ENCODE data around the gene DDI2. TPM values are rescaled to one million over a fixed set of nuclear protein-coding genes. Genes with fewer than 3 reads are reported as not detected.
"Not testable (repeated sequence)": the region's sequence is repeated elsewhere in the genome, so short reads cannot be mapped to it uniquely, and the experiment has no call there.

Gene DDI2
- polyA plus RNA-seq, 4 donors = 13.4 to 26.2 (median 20.6) TPM

- not testable (repeated sequence) for DNase-seq (ENCODE audit: low read depth in 4 of 4, low spot score in 2 of 4)
Observed at GRCh38 chr1:15604400-15604799, 12.9 kb upstream of the DDI2 start.

GRCh38 chr1:15605398-15606383 lies 11.6 kb upstream of the DDI2 start:
- DNase-seq (ENCODE audit: low read depth in 4 of 4, low spot score in 2 of 4) = no peak

GRCh38 chr1:15609631-15610030 lies 7.6 kb upstream of the DDI2 start:
- DNase-seq (ENCODE audit: low read depth in 4 of 4, low spot score in 2 of 4) = no peak

GRCh38 chr1:15610167-15610566 lies 7.1 kb upstream of the DDI2 start:
- DNase-seq (ENCODE audit: low read depth in 4 of 4, low spot score in 2 of 4) = no peak

- DNase-seq (ENCODE audit: low read depth in 4 of 4, low spot score in 2 of 4) = no peak
Observed at GRCh38 chr1:15616373-15617172, 685 bp upstream of the DDI2 start.

- no peak for DNase-seq (ENCODE audit: low read depth in 4 of 4, low spot score in 2 of 4)
Observed at GRCh38 chr1:15618077-15618654, 908 bp downstream of the DDI2 start.

GRCh38 chr1:15618655-15619525 lies 1.6 kb downstream of the DDI2 start:
- no peak for DNase-seq (ENCODE audit: low read depth in 4 of 4, low spot score in 2 of 4)

GRCh38 chr1:15620155-15620545 lies 2.9 kb downstream of the DDI2 start:
- DNase-seq (ENCODE audit: low read depth in 4 of 4, low spot score in 2 of 4) = no peak

- DNase-seq (ENCODE audit: low read depth in 4 of 4, low spot score in 2 of 4) = no peak
Observed at GRCh38 chr1:15620902-15621682, 3.8 kb downstream of the DDI2 start.

- DNase-seq (ENCODE audit: low read depth in 4 of 4, low spot score in 2 of 4) = no peak
Observed at GRCh38 chr1:15621975-15622374, 4.7 kb downstream of the DDI2 start.

GRCh38 chr1:15622712-15623373 lies 5.6 kb downstream of the DDI2 start:
- DNase-seq (ENCODE audit: low read depth in 4 of 4, low spot score in 2 of 4) = no peak

- no peak for DNase-seq (ENCODE audit: low read depth in 4 of 4, low spot score in 2 of 4)
Observed at GRCh38 chr1:15623435-15623834, 6.2 kb downstream of the DDI2 start.

- DNase-seq (ENCODE audit: low read depth in 4 of 4, low spot score in 2 of 4) = no peak
Observed at GRCh38 chr1:15624133-15624714, 7.0 kb downstream of the DDI2 start.

- DNase-seq (ENCODE audit: low read depth in 4 of 4, low spot score in 2 of 4) = no peak
Observed at GRCh38 chr1:15625056-15625917, 8.0 kb downstream of the DDI2 start.

- no peak for DNase-seq (ENCODE audit: low read depth in 4 of 4, low spot score in 2 of 4)
Observed at GRCh38 chr1:15626269-15626950, 9.2 kb downstream of the DDI2 start.

GRCh38 chr1:15627343-15627988 lies 10.2 kb downstream of the DDI2 start:
- DNase-seq (ENCODE audit: low read depth in 4 of 4, low spot score in 2 of 4) = no peak
